ENCODE data around the gene WDR37.
"Not testable (repeated sequence)": the region's sequence is repeated elsewhere in the genome, so short reads cannot be mapped to it uniquely, and the experiment has no call there.

The WDR37 gene, protein sequence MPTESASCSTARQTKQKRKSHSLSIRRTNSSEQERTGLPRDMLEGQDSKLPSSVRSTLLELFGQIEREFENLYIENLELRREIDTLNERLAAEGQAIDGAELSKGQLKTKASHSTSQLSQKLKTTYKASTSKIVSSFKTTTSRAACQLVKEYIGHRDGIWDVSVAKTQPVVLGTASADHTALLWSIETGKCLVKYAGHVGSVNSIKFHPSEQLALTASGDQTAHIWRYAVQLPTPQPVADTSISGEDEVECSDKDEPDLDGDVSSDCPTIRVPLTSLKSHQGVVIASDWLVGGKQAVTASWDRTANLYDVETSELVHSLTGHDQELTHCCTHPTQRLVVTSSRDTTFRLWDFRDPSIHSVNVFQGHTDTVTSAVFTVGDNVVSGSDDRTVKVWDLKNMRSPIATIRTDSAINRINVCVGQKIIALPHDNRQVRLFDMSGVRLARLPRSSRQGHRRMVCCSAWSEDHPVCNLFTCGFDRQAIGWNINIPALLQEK

DNA sequence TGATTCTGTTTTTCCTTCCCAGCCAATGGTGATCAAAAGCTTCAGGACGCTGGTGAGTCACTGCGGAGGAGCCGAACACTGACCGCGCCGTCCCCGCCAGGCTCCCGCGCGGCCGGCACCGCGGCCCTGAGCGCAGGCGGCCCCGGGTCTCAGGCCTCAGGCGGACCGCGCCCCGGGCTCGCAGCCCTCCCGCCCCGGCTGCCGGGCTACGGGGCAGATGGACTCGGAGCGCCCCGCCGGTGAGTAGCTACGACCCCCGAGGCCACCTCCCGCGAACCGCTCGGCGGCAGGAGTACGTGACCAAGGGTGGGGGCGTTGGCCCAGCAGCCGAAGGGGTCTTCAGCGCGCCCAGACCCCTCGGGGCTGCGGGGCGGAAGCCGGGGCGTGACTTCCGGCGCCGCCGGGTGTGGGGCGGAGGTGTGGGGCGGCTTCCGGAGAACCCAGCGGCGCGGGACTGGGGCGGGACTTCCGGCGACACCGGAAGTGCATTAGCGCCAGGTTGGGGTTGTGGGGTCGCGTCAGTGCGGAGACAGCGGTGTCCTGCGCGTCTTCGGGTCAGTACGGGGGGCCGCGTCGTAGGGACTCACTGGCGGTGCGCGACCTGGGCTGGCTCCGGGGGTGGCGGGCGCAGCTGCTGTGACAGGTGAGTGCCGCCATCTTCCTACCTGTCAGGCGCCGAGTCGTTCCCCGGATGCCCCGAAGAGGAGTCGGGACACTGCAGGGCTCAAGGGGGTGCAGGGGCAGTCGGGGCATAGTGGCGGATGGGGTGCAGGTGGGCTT, at the start of gene WDR37:
Gene WDR37 (plus strand): TSS at position 60 of the 780 bp plus-strand sequence. CDS start 15,771 bp downstream, outside the sequence.
- DNase-seq, result peak; percentile 18

DNA sequence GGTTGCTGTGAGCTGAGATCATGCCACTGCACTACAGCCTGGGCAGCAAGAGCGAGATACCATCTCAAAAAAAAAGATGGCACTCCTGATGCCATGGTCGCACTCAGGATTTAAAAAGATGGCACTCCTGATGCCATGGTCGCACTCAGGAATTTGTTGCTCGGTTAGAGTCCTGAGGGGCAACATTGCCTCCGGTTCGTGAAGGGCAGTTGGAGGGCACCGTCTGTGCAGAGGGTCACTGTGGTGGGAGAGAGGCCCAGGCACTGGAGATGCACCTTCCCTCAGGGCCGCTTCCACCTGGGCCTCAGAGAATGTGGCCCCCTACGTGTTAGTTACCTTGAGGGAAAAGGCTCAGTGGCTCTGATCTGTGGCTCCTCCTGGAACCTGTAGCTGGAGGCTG, 49.6 kb upstream of the WDR37 start:
- no peak for DNase-seq

DNA sequence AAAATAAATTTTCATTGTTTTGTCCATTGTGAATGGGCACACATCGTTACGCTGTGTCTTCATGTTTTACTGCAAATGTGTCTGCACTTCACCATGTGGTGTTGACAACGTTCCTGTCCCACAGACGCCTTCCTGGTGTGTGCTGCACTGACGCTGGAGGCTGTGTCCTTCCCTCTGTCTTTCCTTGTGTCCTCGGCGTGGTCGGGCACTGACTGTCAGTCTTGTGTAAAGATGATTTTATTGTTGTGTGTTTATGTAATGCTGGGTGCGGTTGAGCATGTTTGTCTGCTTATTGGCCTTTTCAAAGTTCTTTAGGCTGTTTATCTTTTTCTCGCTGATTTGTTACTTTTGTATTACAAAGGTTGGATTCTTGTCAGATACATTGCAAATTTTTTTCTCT, 48.6 kb upstream of the WDR37 start:
- no peak for DNase-seq

DNA sequence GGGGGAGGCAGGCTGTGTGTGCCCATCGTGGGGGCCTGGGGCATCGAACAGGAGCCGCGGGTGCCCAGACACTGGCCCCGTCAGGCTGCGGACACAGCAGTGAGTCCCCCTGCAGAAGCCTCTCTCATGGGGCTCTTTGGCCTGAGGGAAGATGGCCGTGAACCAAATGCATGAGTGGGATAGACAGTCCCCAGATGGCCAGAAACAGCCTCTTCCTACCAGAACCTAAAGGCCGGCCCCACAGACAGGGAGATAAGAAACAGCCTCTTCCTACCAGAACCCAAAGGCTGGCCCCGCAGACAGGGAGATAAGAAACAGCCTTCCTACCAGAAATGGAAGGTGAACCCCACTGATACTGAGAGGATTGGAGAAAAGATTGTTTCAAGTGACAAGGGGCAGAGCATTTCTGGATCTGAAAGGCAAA, 47.1 kb upstream of the WDR37 start:
- DNase-seq, result no peak

DNA sequence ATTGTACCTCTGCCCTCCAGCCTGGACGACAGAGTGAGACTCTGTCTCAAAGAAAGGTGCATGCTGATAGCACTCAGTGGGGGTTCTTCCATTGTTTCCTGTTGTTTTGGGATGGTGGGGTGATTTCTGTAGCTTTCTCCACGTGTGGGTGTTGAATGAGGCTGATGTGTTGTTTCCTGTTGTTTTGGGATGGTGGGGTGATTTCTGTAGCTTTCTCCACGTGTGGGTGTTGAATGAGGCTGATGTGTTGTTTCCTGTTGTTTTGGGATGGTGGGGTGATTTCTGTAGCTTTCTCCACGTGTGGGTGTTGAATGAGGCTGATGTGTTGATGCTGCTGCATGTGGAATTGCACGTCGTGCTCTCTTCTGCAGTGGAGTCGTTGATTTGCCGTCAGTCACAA, 46.2 kb upstream of the WDR37 start:
- not testable (repeated sequence) for DNase-seq

DNA sequence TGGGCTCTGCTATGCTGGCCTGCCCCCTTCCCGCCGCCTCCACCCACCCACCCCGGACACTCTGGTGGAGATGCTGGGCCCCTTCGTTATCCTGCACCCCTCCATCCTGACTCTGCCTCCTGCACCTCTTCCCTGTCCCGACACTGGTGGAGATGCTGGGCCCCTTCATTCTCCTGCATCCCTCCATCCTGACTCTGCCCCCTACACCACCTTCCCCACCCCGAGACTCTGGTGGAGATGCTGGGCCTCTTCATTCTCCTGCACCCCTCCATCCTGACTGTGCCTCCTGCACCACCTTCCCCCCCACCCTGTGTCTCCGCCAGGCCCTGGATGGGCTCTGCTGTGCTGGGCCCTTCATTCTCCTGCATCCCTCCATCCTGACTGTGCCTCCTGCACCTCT, 45.5 kb upstream of the WDR37 start:
- DNase-seq, result no peak

DNA sequence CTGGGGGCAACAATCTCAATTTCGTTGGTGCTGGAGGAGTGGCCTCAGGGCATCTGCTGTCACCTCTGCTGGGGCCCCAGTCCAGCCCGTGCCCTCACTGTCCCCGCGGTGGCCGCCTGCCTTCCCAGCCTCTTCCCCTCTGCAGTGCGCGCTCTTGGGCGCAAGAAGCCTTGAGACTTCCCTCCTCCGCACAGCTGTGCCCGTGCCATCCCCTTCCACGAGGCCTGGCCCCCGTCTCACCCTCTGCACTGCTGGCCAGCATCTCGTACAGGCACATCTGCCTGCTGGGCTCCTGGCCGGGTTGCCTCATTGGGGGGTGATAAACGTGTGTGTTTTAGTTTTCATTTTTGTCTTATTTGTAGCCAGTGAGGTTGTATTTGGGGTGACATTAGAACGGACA, 44.5 kb upstream of the WDR37 start:
- DNase-seq, result no peak

DNA sequence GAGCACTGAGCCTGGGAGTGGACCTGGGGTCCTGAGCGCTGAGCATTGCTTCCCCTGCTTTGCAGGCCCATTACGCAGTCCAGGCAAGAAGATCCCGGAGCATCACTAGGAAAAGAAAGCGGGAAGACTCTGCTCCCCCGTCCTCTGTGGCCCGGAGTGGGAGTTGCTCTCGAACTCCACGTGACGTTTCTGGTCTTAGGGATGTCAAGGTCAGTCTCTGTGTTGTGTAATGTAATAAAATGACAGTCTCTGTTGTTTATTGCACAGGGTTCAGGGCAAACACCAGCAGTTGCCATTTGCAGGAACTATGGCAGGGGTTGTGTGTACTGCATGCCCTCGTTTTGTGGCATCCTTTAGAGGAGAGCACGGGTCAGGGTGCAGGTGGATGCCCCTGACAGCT, 40.5 kb upstream of the WDR37 start:
- DNase-seq, result no peak

DNA sequence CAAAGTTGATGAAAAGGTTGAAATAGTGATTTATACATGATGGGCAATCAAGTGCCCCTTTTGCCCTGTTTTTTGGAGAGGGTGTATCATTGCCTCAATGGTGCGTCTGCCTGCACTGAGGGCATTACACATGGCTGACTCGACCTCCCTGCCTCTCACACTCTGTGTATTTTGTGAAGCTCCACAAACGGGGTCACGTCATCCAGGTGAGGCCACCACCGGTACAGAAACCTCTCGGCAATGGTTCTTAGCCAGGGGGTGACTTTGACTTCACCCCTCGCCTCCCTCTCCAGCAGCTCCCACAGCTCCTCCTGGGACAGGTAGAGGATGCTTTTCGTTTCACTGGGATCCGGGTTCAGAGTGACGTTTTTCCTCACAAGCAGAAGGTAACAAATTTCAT, 36.8 kb upstream of the WDR37 start:
- DNase-seq, result no peak

DNA sequence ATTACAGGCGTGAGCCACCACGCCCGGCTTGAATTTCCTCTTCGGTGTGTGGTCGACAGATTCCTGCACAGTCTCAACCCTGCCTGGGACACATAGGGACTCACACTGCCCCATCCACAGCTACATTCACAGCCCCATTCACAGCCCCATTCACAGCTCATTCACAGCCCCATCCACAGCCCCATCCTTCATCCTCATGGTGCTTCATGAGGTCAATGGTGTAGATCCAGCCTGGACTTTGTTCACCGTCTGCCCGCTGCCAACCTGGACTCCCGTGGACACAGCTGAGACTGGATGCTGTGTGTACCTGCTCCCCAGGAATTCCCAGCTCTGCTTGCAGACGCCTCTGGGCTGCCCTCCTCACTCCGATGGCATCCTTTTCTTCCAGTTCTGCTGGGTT, 35.7 kb upstream of the WDR37 start:
- DNase-seq, result no peak

DNA sequence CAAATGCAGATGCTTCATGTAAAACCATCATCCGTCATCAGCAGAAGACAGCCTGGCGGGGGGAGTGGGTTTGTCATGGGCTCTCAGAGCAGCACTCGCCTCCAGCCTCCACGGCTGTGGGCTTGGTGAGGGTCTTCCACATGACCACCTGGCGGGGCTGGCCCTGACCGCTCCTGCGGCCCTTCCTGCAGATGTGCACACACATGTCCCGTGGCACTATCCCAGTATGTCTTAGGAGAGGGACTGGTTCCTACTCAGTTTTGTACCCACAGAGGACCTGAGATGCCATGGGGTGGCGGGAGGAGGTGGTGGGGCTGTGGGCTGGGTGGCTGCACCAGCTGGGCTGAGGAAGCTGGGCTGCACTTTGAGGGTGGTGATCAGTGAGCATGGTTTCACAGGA, 35.2 kb upstream of the WDR37 start:
- DNase-seq, result no peak

DNA sequence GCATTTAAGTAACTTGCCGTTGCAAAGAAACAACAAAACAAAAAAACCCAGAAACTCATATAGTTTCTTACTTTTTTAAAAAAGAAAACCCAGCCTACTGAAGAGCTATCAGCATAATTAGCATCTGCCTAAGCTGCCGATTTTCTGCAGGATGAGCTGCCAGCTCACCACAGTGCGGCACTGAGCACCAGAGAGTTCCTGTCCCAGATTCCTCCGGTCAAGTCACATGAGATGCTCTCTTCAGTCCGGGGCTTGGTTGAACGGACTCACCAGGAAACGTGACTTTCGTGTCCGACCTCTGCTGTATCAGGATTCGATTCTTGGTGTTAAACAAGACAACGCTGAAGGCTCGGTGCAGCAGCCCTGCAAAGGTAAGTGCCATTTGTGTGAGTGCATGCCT, 33.8 kb upstream of the WDR37 start:
- no peak for DNase-seq

DNA sequence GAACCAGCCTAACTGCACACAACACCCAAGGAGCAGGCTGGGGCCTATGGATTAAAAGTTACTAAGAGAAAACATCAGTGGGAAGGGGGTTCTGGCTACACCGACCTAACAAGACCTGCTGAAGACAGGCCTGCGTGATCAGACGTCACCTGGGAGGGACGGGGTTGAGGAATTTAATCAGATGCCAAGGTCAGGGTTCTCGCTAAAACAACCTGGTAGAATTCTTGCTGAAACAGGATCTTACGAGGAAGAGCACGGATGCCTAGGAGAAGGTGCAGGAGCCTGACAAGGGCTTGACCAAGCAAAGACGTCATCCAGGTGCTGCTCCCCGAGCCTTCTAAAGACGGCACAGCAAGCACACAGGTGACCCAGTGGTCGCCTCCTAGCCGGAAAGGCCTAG, 32.1 kb upstream of the WDR37 start:
- DNase-seq, result no peak

DNA sequence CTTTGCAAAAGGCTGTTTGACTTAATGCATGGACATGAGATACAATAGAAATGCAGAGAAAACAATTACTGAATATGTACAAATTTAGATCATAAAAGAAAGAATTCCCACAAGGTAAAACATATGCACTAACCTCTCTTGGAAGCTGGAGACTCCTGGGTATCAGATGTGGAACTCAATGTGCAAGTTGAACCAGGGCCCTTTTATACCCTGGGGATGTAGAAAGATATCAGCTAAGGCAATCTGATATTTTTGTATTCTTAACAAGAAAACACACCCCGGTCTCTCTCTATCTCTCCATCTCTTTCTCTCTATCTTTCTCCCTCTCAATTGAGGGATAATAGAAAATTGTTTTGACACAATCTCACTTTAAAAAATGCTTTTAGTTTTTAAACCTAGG, 30.5 kb upstream of the WDR37 start, which contains the start of gene IDI2:
Gene IDI2 (minus strand): TSS at position 177 of the 400 bp plus-strand sequence. CDS start 1,136 bp downstream, outside the sequence.
- no peak for DNase-seq

DNA sequence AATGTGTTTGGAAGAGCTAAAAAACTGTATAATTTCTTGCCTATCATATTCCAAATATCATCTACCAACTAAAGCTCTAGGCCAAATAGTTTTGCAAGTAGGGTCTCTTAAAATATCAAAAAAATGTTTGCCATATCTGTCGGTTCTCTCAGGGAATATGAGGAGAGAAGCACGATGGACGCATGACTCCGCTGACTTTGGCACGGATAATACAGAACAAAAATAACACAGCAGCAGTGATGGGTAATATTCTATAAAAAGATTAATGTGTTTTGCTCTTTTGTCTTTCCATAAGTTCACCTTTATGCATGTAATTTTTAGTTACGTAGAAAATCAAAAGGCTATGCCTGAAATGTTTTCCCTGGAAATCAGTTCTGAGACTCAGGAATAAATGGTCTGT, 29.6 kb upstream of the WDR37 start:
- DNase-seq, result no peak

DNA sequence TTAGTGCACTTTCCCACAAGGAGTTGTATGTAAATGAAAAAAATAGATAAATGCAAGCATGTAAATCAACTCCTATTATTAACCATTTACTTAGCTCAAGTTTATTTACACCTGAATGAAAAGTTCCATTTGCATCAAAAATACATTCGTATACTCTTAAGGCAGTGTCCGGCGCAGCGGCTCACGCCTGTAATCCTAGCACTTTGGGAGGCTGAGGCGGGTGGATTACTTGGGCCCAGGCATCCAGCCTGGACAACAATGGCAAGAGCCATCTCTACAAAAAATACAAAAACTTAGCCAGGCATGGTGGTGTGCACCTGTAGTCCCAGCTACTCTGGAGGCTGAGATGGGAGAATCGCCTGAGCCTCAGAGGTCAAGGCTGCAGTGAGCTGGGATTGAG, 26.3 kb upstream of the WDR37 start:
- no peak for DNase-seq

DNA sequence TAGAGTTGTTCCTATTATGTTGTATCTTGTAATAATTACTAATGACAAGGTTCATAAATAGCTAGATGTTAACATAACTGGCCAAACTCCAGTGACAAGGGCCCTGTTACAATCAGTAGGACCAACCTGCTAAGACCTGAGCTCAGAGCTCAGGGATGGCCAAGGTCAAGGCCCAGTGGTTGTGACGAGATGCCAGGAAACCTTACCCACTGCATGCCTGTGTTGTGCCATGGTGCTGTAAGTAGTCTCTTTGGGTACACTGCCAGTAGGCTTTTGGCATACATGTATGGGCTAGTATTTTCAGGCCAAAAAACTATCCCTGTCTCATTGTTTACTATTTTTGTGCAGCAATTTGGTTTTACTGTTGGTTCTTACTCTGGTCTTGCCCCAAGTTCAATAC, 22.6 kb upstream of the WDR37 start:
- no peak for DNase-seq

DNA sequence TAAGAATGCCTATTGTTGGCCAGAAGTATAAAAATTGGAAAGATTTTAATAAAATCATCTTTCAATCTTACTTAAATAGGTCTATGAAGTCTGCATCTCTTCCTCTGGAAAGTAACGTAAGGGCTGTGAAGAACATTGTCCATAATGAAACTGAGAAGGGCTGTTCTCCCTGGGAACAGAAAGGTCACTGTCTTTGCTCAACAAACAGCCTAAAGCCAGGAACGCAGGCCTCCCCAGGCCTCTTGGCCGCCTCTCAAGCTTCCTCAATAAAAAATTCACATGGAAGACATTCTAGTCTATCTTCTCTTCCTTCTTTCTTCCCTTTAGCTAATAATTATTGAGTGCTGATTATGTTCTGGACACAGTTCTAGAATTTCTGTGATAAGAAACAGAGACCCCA, 21.4 kb upstream of the WDR37 start:
- no peak for DNase-seq

DNA sequence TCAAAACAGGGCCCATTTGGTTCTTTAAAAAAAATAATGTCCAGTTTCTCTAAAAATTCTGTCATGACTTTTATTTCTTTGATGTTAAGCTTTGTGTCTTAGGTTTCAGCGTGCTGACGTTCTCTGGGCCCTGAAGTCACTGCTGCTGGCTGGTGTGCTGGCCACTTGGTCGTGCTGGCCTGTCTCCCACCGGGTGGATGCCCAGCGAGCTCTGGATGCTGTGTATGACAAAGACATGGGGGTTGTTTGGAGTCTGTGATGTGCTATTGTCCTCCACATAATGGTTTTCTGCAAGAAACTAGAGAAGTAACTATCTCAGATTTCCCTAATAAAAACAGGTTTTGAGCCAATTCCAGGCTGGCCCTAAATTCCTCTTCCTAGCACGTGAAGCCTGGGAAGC, 21.0 kb upstream of the WDR37 start:
- no peak for DNase-seq

DNA sequence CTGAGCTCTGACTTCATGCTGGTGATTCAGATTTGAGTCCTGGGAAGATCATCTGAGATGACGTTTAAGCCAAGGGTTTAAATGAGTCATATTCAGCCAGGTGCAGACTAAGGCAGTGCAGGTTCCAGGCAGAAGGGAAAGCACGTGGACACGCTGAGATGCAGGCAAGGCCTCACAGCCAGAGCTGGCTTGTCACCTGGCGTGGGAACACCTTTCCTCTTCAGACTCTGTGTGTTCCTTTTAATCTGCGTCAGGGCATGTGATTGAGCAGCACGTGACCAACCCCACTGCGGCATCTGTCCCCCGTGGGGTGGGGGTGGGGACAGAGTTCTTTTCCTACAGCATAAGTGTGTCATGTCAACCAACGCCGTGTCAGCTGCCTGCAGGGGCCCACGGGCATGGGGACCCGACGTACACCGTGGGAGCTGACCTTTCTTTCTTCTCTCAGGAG, 19.8 kb upstream of the WDR37 start:
- DNase-seq, result no peak

DNA sequence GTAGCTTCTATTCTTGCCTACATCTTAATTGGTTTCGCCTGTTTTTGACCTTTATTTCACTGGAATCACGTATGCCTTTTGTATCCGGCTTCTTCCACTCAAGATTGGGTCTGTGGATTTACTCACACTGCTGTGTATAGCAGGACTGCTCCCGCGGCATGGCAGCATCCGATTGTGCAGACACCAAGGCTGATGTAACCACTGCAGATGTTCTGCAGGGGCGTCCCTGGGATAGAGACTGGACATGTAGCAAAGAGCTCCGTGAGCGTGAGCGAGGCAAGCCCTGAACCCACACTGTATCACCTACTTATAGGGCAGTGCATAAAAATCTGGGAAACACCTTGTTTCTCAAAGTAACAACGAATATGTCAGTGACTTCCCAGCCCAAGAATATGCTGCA, 19.1 kb upstream of the WDR37 start:
- no peak for DNase-seq

DNA sequence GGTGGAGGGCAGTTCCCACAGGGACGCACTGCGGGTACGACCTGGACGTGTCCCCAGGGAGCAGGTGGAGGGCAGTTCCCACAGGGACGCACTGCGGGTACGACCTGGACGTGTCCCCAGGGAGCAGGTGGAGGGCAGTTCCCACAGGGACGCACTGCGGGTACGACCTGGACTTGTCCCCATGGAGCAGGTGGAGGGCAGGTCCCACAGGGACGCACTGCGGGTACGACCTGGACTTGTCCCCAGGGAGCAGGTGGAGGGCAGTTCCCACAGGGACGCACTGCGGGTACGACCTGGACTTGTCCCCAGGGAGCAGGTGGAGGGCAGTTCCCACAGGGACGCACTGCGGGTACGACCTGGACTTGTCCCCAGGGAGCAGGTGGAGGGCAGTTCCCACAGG, 17.4 kb upstream of the WDR37 start:
- DNase-seq, result not testable (repeated sequence)

DNA sequence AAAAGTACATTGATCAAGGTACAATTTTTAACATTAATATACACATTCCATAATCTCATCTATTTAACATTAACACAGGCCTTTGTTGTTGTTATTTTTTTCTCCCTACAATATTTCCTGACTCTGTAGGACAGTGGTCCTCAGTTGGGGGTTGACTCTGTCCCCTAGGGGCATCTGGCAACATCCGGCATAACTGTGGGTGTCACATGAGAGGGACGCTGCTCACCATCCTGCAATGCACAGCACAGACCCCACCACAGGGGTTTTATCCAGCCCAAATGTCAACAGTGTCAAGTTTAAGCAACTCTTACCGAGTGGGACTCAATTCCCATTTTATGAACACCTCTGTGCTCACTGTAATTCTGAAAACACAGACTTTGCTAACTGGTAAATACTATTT, 16.1 kb upstream of the WDR37 start:
- DNase-seq, result no peak

DNA sequence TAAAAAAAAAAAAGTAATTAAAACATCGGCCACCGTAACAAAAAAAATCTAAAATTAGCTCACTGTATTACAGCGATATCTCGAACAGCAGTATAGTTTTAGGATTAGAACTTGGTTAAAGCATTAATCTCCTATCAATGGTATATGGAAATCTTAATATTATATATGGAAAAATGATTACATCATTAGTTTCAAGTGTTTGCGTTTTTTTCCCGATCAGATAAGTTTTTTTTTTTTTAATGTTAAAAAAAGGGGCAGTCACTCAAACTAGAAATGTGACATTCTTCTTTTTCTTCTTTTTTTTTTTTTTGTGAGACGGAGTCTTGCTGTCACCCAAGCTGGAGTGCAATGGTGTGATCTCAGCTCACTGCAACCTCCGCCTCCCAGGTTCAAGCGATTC, 14.7 kb upstream of the WDR37 start:
- no peak for DNase-seq
